Mucosa of rectum (tissue), 2 donors: ENCODE data around the gene CFAP58.

Source experiments
- H3K27ac ChIP-seq, 2 donors: one replicate each; pipeline ENCODE4 v1.7.0; 2013; ENCODE audit warnings: inconsistent platforms in 2 of 2, low read depth in 2 of 2, low read length in 2 of 2
- H3K27me3 ChIP-seq, 2 donors: one replicate each; pipeline ENCODE4 v1.7.0; 2013; ENCODE audit warnings: low read length in 2 of 2; ENCODE audit not compliant: control insufficient read depth in 2 of 2, insufficient read depth in 2 of 2
- H3K36me3 ChIP-seq, 2 donors: one replicate each; pipeline ENCODE4 v1.7.0; 2013; ENCODE audit warnings: low read length in 2 of 2; ENCODE audit not compliant: control insufficient read depth in 2 of 2, insufficient read depth in 2 of 2
- H3K4me1 ChIP-seq, 2 donors: one replicate each; pipeline ENCODE4 v1.7.0; 2013; ENCODE audit warnings: low read length in 2 of 2, mild to moderate bottlenecking in 1 of 2; ENCODE audit not compliant: control insufficient read depth in 2 of 2, insufficient read depth in 2 of 2
- H3K4me3 ChIP-seq, 2 donors: one replicate each; pipeline ENCODE4 v1.7.0; 2013; ENCODE audit warnings: low read length in 2 of 2
- H3K9ac ChIP-seq, 2 donors: one replicate each; pipeline ENCODE4 v1.7.0; 2013; ENCODE audit warnings: low read length in 2 of 2, low read depth in 1 of 2, mild to moderate bottlenecking in 1 of 2
- H3K9me3 ChIP-seq, 2 donors: one replicate each; pipeline ENCODE4 v1.7.0; 2013; ENCODE audit warnings: low read length in 2 of 2; ENCODE audit not compliant: control insufficient read depth in 2 of 2
- donor health status: healthy.
- donor health status: Normal muscosa, but diverticular disease.

The CFAP58 gene, protein sequence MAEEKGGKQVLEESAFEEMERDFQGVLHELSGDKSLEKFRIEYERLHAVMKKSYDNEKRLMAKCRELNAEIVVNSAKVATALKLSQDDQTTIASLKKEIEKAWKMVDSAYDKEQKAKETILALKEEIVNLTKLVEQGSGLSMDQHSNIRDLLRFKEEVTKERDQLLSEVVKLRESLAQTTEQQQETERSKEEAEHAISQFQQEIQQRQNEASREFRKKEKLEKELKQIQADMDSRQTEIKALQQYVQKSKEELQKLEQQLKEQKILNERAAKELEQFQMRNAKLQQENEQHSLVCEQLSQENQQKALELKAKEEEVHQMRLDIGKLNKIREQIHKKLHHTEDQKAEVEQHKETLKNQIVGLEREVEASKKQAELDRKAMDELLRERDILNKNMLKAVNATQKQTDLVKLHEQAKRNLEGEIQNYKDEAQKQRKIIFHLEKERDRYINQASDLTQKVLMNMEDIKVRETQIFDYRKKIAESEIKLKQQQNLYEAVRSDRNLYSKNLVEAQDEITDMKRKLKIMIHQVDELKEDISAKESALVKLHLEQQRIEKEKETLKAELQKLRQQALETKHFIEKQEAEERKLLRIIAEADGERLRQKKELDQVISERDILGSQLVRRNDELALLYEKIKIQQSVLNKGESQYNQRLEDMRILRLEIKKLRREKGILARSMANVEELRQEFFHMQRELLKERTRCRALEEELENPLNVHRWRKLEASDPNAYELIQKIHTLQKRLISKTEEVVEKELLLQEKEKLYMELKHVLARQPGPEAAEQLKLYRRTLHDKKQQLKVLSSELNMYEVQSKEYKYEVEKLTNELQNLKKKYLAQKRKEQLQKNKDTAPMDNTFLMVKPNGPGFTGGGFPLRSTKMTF

DNA sequence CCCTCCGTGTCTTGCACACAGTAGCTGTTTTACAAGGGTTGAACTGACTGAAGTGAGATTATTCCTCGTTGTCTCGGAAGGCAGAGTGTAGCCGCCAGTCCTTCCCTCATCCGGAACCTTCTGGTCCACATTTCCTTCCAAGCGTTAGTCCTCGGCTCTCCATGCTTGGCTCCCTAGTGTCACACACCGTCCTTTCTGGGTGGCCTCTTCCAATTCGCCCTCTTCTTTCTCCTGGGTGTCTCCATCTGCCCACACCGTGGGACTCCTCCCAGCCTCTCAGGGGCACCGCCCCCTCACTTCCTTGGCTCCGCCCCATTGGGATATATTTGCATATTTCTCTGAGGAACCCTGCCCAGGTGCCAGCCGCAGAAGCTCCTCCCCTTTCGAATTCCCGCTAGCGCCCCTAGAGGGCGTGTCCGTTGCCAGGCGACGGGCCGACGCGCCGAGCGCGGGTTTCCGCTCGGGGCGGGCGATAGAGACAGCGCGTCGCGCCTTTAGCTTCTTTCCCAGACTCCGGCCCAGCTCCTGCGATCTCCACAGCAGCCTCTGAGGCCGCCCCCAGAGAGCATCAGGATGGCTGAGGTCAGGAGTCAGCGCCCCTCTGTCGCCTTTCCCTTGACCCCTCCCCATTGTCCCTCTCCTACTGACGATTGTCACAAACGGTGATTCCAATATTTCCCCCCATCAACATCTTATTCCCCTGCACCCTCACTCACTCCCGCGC is at the start of gene CFAP58:
Gene CFAP58, plus strand, starts transcription at position 509 of the 724 bp plus-strand sequence. Its CDS starts 65 bp downstream, at position 574.
- Histone ChIP-seq H3K27ac (peak within 1 kb of the TSS in 1 of 2 donors; percentile 2), H3K4me3 (peak within 1 kb of the TSS; percentile 62 to 69)

GRCh38 chr10:104304356-104304745 is 49.3 kb upstream of the CFAP58 start:
- Histone ChIP-seq H3K4me3 (no peak overlapping the region), H3K4me1 (peaks cover 10 to 15% of the 10 kb centered on the region in 2 donors), H3K27ac (no peak overlapping the region), H3K9me3 (no peaks in the 10 kb centered on the region), H3K36me3 (no peaks in the 10 kb centered on the region), H3K9ac (no peak overlapping the region), H3K27me3 (peaks cover 0 to 2% of the 10 kb centered on the region in 2 donors)

More for the DNA sequence above, at the start of gene CFAP58:
- H3K9ac ChIP-seq: peak within 1 kb of the TSS in 1 of 2 donors; percentile 22
- no peaks in the 10 kb centered on the region for H3K36me3 ChIP-seq
- peaks cover 9 to 10% of the 10 kb centered on the region in 2 donors for H3K4me1 ChIP-seq
- H3K9me3 ChIP-seq: no peaks in the 10 kb centered on the region
- peaks cover 0 to 5% of the 10 kb centered on the region in 2 donors for H3K27me3 ChIP-seq

DNA sequence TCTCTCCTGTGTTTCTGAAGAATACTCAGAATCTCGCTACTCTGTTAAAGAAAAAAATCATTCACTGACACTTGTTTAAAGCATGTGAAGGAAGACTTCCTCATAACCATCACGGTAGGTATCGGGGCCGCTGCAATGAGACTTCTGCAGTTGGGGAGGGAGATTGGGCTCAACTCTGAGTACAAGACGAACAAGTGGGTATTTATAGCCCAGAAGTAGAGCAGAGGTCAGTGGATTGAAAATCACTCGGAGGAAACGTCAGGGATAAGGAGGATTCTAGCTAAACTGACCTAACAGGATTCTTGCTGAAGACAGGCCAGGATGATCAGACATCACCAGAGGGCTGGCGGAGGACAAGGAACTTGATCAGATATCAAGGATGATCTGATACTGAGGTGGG is 48.7 kb upstream of the CFAP58 start:
- no peak overlapping the region for H3K4me3 ChIP-seq
- peaks cover 10 to 15% of the 10 kb centered on the region in 2 donors for H3K4me1 ChIP-seq
- H3K9ac ChIP-seq: no peak overlapping the region
- no peaks in the 10 kb centered on the region for H3K36me3 ChIP-seq
- no peak overlapping the region for H3K27ac ChIP-seq
- peaks cover 0 to 2% of the 10 kb centered on the region in 2 donors for H3K27me3 ChIP-seq
- no peaks in the 10 kb centered on the region for H3K9me3 ChIP-seq

GRCh38 chr10:104306897-104307296 is 46.7 kb upstream of the CFAP58 start:
- H3K27ac ChIP-seq: no peak overlapping the region
- no peaks in the 10 kb centered on the region for H3K36me3 ChIP-seq
- H3K9ac ChIP-seq: no peak overlapping the region
- no peaks in the 10 kb centered on the region for H3K27me3 ChIP-seq
- H3K9me3 ChIP-seq: no peaks in the 10 kb centered on the region
- peaks cover 6 to 8% of the 10 kb centered on the region in 2 donors for H3K4me1 ChIP-seq
- H3K4me3 ChIP-seq: no peak overlapping the region

DNA sequence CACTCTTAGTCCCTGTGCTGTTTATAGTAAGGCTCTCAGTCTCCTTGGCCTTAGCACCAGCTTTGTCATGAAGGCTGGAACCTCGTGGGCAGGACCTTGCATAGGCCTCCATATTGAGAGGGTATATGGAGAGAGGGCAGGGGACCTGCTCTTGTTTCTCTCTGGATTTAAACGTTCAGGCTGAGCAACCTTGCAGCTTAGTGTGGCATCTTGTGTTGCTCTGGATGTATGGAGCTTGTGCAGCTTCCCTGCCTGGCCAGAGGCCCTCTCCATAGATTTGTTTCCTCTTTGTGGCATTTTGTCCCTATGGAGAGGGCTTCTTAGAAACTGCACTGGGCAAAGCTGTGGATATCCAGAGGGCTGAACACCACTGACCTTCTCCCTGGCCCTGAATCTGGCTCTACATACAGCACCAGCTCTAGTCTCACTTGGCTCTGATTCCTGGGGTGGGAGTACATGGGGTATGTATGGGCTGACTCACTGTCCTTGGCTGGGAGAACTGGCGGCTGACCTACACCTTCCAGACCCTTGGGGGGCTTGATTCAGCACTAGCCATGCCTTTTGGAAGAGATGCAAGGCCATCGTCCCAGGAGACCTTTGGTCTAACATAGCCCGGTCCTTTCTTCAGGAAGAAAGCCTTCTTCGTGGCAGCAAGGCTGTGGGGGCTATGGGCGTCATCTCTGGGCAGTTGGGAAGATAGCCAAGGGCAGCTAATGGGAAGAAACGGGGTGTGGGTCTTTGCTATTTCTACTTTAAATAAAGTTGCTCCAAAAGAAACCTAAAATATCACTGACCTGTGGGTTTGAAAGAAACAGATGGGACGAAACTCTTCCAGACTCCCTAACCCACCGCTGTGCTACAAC is 45.8 kb upstream of the CFAP58 start:
- peaks cover 3 to 4% of the 10 kb centered on the region in 2 donors for H3K36me3 ChIP-seq
- peaks cover 6 to 8% of the 10 kb centered on the region in 2 donors for H3K4me1 ChIP-seq

DNA sequence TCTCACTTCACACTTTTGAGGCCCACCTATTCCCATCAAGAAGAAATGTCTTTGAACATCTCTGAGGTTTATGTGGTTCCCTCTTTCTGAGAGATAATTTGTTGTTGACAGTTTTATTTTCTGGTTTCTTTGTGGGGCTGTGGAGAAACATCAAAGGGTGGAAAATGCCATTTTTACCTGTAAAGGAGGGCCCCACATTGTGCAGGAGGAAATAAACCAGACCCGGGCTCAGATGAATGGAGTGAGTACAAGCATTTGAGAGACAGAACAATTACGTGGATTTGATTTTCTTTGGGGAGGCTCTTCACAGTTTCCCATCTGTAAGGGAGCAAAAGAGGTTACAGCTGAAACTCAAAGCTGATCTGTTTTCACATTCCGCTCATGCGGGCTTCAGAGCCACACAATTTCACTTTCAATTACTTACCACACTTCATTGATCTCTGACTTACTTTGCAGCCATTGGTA is 45.2 kb upstream of the CFAP58 start:
- H3K36me3 ChIP-seq: peaks cover 8% of the 10 kb centered on the region in 2 donors
- no peak overlapping the region for H3K9ac ChIP-seq
- H3K27me3 ChIP-seq: no peaks in the 10 kb centered on the region
- peaks cover 6 to 8% of the 10 kb centered on the region in 2 donors for H3K4me1 ChIP-seq
- H3K4me3 ChIP-seq: no peak overlapping the region
- no peak overlapping the region for H3K27ac ChIP-seq
- H3K9me3 ChIP-seq: no peaks in the 10 kb centered on the region

More for the DNA sequence above, 45.8 kb upstream of the CFAP58 start:
- no peak overlapping the region for H3K9ac ChIP-seq
- H3K27me3 ChIP-seq: no peaks in the 10 kb centered on the region
- no peaks in the 10 kb centered on the region for H3K9me3 ChIP-seq
- H3K4me3 ChIP-seq: no peak overlapping the region
- no peak overlapping the region for H3K27ac ChIP-seq

GRCh38 chr10:104309980-104310978 is 43.4 kb upstream of the CFAP58 start:
- Histone ChIP-seq H3K4me3 (no peak overlapping the region), H3K9ac (no peak overlapping the region), H3K9me3 (no peaks in the 10 kb centered on the region), H3K4me1 (peaks cover 6 to 8% of the 10 kb centered on the region in 2 donors), H3K36me3 (peaks cover 25% of the 10 kb centered on the region in 2 donors), H3K27ac (no peak overlapping the region), H3K27me3 (no peaks in the 10 kb centered on the region)

GRCh38 chr10:104311184-104311720 is 42.4 kb upstream of the CFAP58 start:
- Histone ChIP-seq H3K4me1 (peaks cover 0 to 5% of the 10 kb centered on the region in 2 donors), H3K9me3 (no peaks in the 10 kb centered on the region), H3K4me3 (no peak overlapping the region), H3K27me3 (no peaks in the 10 kb centered on the region), H3K9ac (no peak overlapping the region), H3K27ac (no peak overlapping the region), H3K36me3 (peaks cover 27 to 31% of the 10 kb centered on the region in 2 donors)
